IPS-18a (cell line): ENCODE data around the gene CDC42.

Experiments
- H3K27ac ChIP-seq: one replicate; pipeline ENCODE4 v1.5.1; 2013; ENCODE audit warnings: low read length
- H3K27me3 ChIP-seq: one replicate; pipeline ENCODE4 v1.6.1; 2013; ENCODE audit warnings: mild to moderate bottlenecking, low read length; ENCODE audit not compliant: control insufficient read depth, insufficient read depth
- H3K36me3 ChIP-seq: one replicate; pipeline ENCODE4 v1.6.1; 2013; ENCODE audit warnings: low read depth, low read length; ENCODE audit not compliant: control insufficient read depth
- H3K4me1 ChIP-seq: one replicate; pipeline ENCODE4 v1.6.1; 2013; ENCODE audit warnings: low read depth, low read length; ENCODE audit not compliant: control insufficient read depth
- H3K4me3 ChIP-seq: one replicate; pipeline ENCODE4 v1.5.1; 2013; ENCODE audit warnings: low read length
- H3K9ac ChIP-seq: one replicate; pipeline ENCODE4 v1.6.1; 2013; ENCODE audit warnings: mild to moderate bottlenecking, low read length, moderate library complexity
- H3K9me3 ChIP-seq: one replicate; pipeline ENCODE4 v1.6.1; 2013; ENCODE audit warnings: low read depth, low read length; ENCODE audit not compliant: control insufficient read depth

Gene CDC42

DNA sequence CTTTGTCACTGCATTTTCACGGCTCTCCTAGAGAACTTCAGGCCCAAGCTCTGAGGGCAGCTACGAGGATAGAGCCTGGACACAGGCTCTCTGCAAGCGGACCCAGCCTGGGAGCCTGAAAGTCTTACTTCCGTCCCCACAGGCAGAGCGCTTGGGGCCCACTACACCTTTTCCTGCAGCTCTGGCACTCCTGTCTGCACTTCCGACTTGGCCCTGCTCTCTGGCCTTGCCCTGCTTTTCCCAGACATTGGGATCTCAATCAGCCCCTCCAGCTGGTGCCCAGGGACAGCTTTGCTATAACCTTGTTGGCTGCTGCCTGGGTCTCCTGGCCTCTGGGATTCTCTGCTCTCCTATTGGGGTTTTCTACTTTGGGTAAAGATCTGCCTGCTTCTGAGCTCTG, 62.8 kb downstream of the CDC42 start:
- H3K27me3 ChIP-seq, result no peaks in the 10 kb centered on the region
- H3K27ac ChIP-seq, result no peak overlapping the region
- peaks cover 14% of the 10 kb centered on the region for H3K4me1 ChIP-seq
- H3K4me3 ChIP-seq, result no peak overlapping the region
- no peaks in the 10 kb centered on the region for H3K9me3 ChIP-seq
- no peak overlapping the region for H3K9ac ChIP-seq
- no peaks in the 10 kb centered on the region for H3K36me3 ChIP-seq

GRCh38 chr1:22117238-22117637, 64.7 kb downstream of the CDC42 start:
- H3K27me3 ChIP-seq, result no peaks in the 10 kb centered on the region
- no peaks in the 10 kb centered on the region for H3K9me3 ChIP-seq
- no peaks in the 10 kb centered on the region for H3K36me3 ChIP-seq
- peaks cover 25% of the 10 kb centered on the region for H3K4me1 ChIP-seq
- H3K27ac ChIP-seq, result no peak overlapping the region
- H3K4me3 ChIP-seq, result no peak overlapping the region
- H3K9ac ChIP-seq, result no peak overlapping the region

DNA sequence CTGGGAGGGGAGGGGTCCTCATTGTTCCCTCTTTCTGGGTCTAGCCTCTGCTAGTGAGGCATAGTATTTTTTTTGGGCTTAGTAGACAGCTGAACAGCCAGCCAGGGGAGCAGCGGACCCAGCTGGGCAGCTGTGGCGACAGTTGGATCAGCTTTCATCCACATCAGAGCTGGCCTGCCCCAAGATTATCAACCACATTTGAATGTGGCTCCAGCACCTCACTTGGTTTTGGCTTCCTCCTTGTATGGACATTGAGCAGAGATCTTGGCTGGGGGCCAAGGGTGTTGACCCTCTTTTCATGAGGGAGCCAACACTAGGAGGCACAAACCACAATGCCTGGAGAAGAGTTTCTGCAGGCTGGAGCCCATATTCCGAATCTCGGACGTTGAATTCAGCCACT, 65.3 kb downstream of the CDC42 start:
- Histone ChIP-seq H3K9ac (no peak overlapping the region), H3K9me3 (no peaks in the 10 kb centered on the region), H3K27ac (no peak overlapping the region), H3K27me3 (no peaks in the 10 kb centered on the region), H3K4me1 (peaks cover 25% of the 10 kb centered on the region), H3K4me3 (no peak overlapping the region), H3K36me3 (no peaks in the 10 kb centered on the region)

- H3K36me3 ChIP-seq, result no peaks in the 10 kb centered on the region
- peaks cover 25% of the 10 kb centered on the region for H3K4me1 ChIP-seq
- no peak overlapping the region for H3K4me3 ChIP-seq
Measured at GRCh38 chr1:22118291-22118992, 65.9 kb downstream of the CDC42 start.

DNA sequence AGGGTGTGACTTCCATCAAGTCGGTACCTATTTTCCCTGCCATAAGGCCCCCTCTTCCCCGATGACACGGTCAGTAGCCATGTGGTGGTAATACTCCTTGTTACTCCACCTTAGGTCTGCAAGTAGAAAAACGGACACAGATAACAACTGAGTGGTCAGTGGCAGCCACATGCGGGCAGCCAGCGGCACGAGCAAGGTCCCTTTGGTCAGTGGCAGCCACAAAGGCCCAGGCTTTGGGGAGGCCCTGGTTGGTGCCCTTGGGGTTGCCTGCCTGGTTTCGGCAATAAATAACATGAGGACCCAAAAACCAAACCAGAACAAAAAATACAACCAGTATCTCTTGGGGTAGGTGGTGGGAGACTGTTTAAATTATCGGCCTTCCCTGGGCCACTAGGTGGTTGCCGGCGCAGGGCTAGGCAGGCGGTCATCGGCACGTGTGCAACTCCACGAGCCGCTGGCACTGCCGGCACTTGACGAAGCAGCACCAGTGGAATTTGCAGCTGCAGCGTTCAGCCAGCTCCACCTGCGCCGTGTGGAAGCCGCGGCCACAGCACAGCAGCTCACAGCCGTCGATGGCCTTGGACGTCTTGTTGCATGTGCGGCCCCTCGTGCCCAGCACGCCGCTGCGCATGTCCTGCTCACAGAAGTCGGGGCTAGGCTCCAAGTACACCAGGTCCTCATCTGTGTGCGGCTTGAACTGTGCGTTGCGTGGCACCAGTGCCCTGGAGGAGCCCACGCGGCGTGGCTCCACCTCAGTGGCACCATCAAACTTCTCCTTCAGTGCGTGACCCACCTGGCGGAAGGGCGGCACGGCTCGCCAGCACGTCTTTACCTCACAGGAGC, 67.3 kb downstream of the CDC42 start:
- peaks cover 21% of the 10 kb centered on the region for H3K4me1 ChIP-seq
- no peaks in the 10 kb centered on the region for H3K36me3 ChIP-seq
- no peaks in the 10 kb centered on the region for H3K9me3 ChIP-seq

More at GRCh38 chr1:22118291-22118992, 65.9 kb downstream of the CDC42 start:
- H3K27me3 ChIP-seq, result no peaks in the 10 kb centered on the region
- H3K27ac ChIP-seq, result no peak overlapping the region
- H3K9me3 ChIP-seq, result no peaks in the 10 kb centered on the region
- no peak overlapping the region for H3K9ac ChIP-seq

DNA sequence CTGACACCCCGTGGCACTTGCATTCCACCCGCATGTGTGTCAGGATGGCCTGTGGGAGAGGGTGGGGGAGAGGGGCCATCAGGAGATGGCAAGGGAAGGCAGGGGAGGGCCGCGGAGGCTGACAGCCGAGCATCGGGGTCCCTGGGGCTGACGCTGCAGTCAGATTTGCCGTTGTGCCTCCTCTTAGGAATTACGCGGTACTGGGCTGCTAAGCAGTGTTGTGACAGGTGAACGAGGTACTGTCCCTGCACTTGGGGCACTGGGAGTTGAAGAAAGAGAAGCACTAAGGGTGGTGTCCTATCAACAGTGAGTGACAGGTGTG, 67.9 kb downstream of the CDC42 start:
- Histone ChIP-seq H3K4me1 (peaks cover 17% of the 10 kb centered on the region), H3K27me3 (no peaks in the 10 kb centered on the region), H3K36me3 (no peaks in the 10 kb centered on the region), H3K9ac (no peak overlapping the region), H3K4me3 (no peak overlapping the region), H3K27ac (no peak overlapping the region), H3K9me3 (no peaks in the 10 kb centered on the region)

More for the DNA sequence above, 67.3 kb downstream of the CDC42 start:
- H3K27me3 ChIP-seq, result no peaks in the 10 kb centered on the region
- no peak overlapping the region for H3K27ac ChIP-seq
- no peak overlapping the region for H3K4me3 ChIP-seq
- H3K9ac ChIP-seq, result no peak overlapping the region

GRCh38 chr1:22121421-22121911, 69.0 kb downstream of the CDC42 start:
- Histone ChIP-seq H3K36me3 (no peaks in the 10 kb centered on the region), H3K4me3 (no peak overlapping the region), H3K4me1 (peaks cover 12% of the 10 kb centered on the region), H3K27me3 (no peaks in the 10 kb centered on the region), H3K9ac (no peak overlapping the region), H3K9me3 (no peaks in the 10 kb centered on the region), H3K27ac (no peak overlapping the region)

- peaks cover 11% of the 10 kb centered on the region for H3K4me1 ChIP-seq
- H3K9ac ChIP-seq, result no peak overlapping the region
- H3K36me3 ChIP-seq, result no peaks in the 10 kb centered on the region
- no peaks in the 10 kb centered on the region for H3K9me3 ChIP-seq
- H3K27ac ChIP-seq, result no peak overlapping the region
- no peak overlapping the region for H3K4me3 ChIP-seq
- no peaks in the 10 kb centered on the region for H3K27me3 ChIP-seq
Measured at GRCh38 chr1:22122273-22123070, 70.0 kb downstream of the CDC42 start.

- H3K27ac ChIP-seq, result no peak overlapping the region
- H3K27me3 ChIP-seq, result no peaks in the 10 kb centered on the region
- no peaks in the 10 kb centered on the region for H3K9me3 ChIP-seq
- no peak overlapping the region for H3K9ac ChIP-seq
- H3K36me3 ChIP-seq, result no peaks in the 10 kb centered on the region
- H3K4me1 ChIP-seq, result peaks cover 11% of the 10 kb centered on the region
- no peak overlapping the region for H3K4me3 ChIP-seq
Measured at GRCh38 chr1:22123071-22123390, 70.5 kb downstream of the CDC42 start.

GRCh38 chr1:22123901-22124404, 71.4 kb downstream of the CDC42 start:
- peaks cover 11% of the 10 kb centered on the region for H3K4me1 ChIP-seq
- H3K27me3 ChIP-seq, result no peaks in the 10 kb centered on the region
- no peaks in the 10 kb centered on the region for H3K9me3 ChIP-seq
- H3K27ac ChIP-seq, result no peak overlapping the region
- H3K9ac ChIP-seq, result no peak overlapping the region
- no peak overlapping the region for H3K4me3 ChIP-seq
- no peaks in the 10 kb centered on the region for H3K36me3 ChIP-seq

DNA sequence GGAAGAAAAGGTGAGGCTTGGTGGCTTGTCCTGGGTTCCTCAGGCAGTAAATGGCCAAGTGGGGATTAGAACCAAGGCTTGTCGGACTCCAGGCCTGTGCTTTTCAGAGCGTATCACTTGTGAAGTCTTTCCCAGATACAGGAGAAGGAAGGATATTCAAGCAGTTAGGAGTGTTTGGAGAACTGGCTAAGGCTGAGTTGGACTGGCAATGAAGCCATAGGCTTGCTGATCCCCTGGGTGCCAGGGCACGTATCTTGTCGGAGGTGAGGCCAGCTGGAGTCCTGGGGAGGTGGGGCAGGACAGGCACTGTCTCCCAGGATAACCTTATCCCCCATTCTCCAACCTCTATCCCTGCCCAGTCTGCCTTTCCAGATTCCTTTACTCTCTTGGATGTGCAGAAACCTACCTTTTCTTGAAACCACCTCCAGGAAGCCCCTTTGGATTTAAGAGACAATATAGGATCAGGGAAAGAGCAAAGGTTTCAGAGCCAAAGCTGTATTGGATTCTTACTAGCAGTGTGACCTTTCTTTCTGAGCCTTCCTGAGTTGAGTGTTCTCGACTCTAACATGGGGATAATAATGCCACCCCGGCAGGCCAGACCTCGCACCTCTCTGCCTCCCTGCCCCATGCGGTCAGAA, 72.2 kb downstream of the CDC42 start:
- Histone ChIP-seq H3K27me3 (no peaks in the 10 kb centered on the region), H3K36me3 (no peaks in the 10 kb centered on the region), H3K4me1 (peaks cover 11% of the 10 kb centered on the region), H3K9me3 (no peaks in the 10 kb centered on the region), H3K9ac (no peak overlapping the region), H3K27ac (no peak overlapping the region), H3K4me3 (no peak overlapping the region)
